Panc1 (cell line): ENCODE results near the gene TAX1BP1.

Experiments used
- POLR2AphosphoS5 ChIP-seq: IDR thresholded peaks from 2 replicates; pipeline ENCODE4 v1.6.1; 2012; ENCODE audit warnings: mild to moderate bottlenecking, low read depth, low read length, moderate library complexity
- SIN3A ChIP-seq: IDR thresholded peaks from 2 replicates; pipeline ENCODE4 v1.6.1; 2012; ENCODE audit warnings: low read depth, mild to moderate bottlenecking, low read length, moderate library complexity, borderline replicate concordance; ENCODE audit not compliant: insufficient read depth
- TF ChIP-seq, protein P1 (sequence below): fragments of 450-650 bp; IDR thresholded peaks from 2 replicates; pipeline ENCODE4 v1.5.1; 2017; ENCODE audit warnings: mild to moderate bottlenecking
- TF ChIP-seq, protein P2 (sequence below), 2 experiments: IDR thresholded peaks; 2 replicates each; pipeline ENCODE4 v1.6.1; 2011 to 2012; ENCODE audit warnings: low read depth in 2 of 2, control low read depth in 1 of 2, low read length in 1 of 2, mild to moderate bottlenecking in 1 of 2, moderate library complexity in 1 of 2; ENCODE audit not compliant: insufficient read depth in 1 of 2

DNA sequence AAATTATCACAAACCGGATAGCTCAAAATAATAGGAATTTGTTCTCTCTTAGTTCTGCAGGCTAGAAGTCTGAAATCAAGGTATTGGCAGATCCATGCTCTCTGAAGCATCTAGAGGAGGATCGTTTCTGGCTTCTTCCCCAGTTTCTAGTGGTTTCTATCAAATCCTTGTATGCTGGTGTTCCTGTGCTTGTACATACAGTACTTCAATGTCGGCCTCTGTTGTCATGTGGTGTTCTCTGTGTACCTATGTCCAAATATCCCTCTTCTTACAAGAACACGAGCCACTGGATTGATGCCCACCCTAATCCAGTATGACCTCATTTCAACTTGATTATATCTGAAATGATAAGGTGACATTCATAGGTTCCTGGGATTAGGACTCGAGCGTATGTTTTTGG lies 9.8 kb upstream of the TAX1BP1 start:
- TF ChIP-seq POLR2AphosphoS5 = no peak
- TF ChIP-seq, protein P1, sequence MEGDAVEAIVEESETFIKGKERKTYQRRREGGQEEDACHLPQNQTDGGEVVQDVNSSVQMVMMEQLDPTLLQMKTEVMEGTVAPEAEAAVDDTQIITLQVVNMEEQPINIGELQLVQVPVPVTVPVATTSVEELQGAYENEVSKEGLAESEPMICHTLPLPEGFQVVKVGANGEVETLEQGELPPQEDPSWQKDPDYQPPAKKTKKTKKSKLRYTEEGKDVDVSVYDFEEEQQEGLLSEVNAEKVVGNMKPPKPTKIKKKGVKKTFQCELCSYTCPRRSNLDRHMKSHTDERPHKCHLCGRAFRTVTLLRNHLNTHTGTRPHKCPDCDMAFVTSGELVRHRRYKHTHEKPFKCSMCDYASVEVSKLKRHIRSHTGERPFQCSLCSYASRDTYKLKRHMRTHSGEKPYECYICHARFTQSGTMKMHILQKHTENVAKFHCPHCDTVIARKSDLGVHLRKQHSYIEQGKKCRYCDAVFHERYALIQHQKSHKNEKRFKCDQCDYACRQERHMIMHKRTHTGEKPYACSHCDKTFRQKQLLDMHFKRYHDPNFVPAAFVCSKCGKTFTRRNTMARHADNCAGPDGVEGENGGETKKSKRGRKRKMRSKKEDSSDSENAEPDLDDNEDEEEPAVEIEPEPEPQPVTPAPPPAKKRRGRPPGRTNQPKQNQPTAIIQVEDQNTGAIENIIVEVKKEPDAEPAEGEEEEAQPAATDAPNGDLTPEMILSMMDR = no peak
- TF ChIP-seq, protein P2, sequence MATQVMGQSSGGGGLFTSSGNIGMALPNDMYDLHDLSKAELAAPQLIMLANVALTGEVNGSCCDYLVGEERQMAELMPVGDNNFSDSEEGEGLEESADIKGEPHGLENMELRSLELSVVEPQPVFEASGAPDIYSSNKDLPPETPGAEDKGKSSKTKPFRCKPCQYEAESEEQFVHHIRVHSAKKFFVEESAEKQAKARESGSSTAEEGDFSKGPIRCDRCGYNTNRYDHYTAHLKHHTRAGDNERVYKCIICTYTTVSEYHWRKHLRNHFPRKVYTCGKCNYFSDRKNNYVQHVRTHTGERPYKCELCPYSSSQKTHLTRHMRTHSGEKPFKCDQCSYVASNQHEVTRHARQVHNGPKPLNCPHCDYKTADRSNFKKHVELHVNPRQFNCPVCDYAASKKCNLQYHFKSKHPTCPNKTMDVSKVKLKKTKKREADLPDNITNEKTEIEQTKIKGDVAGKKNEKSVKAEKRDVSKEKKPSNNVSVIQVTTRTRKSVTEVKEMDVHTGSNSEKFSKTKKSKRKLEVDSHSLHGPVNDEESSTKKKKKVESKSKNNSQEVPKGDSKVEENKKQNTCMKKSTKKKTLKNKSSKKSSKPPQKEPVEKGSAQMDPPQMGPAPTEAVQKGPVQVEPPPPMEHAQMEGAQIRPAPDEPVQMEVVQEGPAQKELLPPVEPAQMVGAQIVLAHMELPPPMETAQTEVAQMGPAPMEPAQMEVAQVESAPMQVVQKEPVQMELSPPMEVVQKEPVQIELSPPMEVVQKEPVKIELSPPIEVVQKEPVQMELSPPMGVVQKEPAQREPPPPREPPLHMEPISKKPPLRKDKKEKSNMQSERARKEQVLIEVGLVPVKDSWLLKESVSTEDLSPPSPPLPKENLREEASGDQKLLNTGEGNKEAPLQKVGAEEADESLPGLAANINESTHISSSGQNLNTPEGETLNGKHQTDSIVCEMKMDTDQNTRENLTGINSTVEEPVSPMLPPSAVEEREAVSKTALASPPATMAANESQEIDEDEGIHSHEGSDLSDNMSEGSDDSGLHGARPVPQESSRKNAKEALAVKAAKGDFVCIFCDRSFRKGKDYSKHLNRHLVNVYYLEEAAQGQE (IDR thresholded peaks at IDR 0.05; ENCODE audit: insufficient read depth in 1 of 2, low read depth in 2 of 2, low read length in 1 of 2) = no peak
- TF ChIP-seq SIN3A = no peak
